K562 treated with DMSO at 1 percent for 12 hours (cell line): Measurements from ENCODE around the gene NPW. TPM values are rescaled to one million over a fixed set of nuclear protein-coding genes. Genes with fewer than 3 reads are reported as not detected.

Source experiments
- total RNA-seq: library from RNA; unstranded; fragments of 300-600 nt; gene quantifications from 2 replicates; pipeline ENCODE4 v1.2.3, GENCODE V29; 2022; ENCODE audit not compliant: insufficient read depth

NPW gene
- 1.8 and 4.4 TPM in 2 replicates for total RNA-seq

DNA sequence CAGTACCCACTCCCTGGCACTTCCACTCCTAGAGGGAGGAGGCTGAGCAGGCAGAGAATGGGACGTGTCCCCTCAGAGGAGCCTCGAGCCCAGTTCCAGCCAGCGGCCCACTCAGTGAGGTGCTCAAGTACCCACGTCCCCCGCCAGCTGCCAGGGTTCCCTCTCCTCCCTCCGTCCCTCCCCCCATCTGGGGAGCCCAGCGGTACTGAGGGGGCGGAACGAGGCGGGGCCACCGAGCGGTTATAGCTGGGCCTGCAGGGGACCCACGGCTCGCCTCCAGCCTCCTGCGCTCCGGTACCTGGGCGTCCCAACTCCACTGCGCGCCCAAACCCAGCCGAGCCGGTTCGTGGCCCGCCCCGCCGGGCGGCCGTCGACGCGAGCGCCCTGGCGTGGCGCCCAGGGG, at the start of gene NPW:
NPW (plus strand) TSS at position 268 of the 403 bp plus-strand sequence.

DNA sequence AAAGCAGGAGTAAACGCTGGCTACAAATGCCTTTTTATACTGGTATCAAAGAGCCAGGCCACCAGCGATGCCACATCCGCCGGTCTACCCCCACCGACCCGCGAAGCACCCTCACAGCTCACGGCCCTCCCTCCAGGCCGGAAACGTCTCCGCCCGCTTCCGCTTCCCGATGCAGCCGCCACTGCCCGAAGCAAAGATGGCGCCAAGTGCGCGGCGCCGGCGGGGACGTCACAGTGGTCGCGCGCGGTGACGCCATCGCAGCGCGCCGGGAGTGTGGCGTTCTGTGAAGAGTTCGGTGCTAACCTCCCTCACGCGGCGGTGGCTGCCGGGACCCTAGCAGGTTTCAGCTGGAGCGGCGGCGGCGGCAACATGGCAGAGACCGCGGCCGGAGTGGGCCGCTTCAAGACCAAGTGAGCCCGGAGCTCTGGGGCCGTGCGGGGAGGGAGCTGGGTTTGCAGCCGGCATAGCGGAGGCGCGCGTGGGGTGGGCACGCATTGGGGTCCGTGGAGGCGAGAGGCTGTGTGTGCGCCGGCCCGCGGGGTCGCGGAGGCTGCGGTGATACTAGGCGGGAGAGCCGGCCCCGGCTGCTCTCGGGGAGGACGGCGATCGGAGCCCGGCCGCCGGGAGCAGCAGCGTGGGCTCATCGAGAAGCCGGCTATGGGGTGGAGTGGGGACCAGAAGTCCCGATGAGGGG, 47.6 kb upstream of the NPW start, which contains the start of gene TBL3:
TBL3 (plus strand) TSS at position 258 of the 694 bp plus-strand sequence; CDS start at position 370, 112 bp downstream.

GRCh38 chr16:1981398-1981836, 38.2 kb upstream of the NPW start, which contains the start of gene NOXO1:
Gene NOXO1, minus strand, starts transcription at chr16:1981469. Its CDS starts 290 bp downstream, at chr16:1981179.

DNA sequence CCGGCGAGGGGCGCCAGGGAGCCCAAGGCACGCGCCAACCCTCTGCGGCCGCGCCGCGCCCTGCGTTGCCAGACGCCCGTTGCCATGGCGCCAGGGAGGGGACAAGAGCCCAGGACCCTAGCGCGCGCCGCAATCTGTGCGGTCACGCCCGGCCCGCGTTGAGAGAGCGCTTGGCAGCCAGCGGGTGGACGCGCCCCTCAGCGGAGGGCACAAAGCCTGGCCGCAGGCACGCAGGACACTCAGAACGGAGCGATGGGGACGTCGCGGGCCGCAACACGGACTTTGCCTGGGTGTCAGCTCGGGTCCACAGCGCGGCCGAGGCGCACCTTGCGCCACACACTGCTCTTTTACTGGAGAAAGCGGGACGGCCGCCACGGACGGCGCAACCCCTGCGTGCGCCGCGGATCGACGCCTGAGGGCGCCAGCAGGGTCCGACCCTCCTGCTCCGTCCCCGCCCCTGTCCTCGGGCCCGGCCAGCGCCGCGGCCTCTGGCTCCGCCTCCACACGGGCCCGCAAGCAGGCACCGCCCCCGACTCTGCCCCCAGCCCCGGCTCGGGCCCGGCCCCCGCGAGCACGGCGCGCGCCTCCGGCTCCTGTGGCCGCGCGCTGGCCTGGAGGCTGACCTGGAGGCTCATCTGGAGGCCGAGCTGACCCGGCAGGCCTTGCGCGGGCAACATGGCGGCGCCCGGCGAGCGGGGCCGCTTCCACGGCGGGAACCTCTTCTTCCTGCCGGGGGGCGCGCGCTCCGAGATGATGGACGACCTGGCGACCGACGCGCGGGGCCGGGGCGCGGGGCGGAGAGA, 35.8 kb upstream of the NPW start, which contains the start of gene GFER:
GFER (plus strand) TSS at position 650 of the 803 bp plus-strand sequence; CDS start at position 676, 26 bp downstream.

GRCh38 chr16:1989209-1990100, 30.1 kb upstream of the NPW start, which contains the start of gene SYNGR3:
Gene SYNGR3, plus strand, starts transcription at chr16:1989970. Its CDS starts 133 bp downstream, at chr16:1990103.

DNA sequence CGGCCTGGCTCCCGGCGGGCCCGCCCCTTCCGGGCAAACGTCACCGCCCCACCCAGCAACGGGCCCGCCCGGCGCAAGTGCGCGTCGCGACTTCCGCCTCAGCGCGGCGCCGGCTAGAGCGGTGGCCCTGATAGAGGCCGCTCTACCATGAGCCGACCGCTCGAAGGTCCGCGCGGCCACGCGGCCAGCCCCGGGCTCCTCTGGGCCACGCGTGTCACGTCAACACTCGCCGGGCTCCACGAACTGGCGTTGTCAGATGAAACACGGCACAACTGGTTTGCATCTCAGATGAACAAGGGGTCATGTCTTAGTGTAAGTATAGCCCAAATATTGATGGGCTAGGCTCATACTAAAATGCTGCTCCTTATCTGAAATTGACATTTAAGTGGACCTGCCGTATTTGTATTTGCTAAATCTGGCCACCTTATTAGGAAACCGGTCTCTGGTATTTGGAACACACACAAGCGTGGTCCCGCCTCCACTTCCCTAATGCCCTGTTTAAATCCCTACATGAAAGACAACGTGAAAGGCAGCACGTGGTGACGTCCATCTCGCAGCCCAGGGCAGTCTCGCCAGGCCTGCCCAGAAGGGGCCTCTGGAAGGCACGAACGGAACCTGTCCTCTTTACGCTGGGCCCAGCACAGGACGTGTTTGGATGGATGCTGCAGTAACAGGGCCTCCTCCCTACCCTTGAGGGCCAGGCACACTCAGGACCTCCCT, 9.6 kb upstream of the NPW start, which contains the start of gene ZNF598:
ZNF598 (minus strand) TSS at position 31 of the 720 bp plus-strand sequence.

GRCh38 chr16:2026461-2027023, 7.0 kb downstream of the NPW start, which contains the start of gene NHERF2:
Gene NHERF2, plus strand, starts transcription at chr16:2026902. Its CDS starts 104 bp downstream, at chr16:2027006.

GRCh38 chr16:2047330-2048115, 27.9 kb downstream of the NPW start, which contains the start of the genes NTHL1 and TSC2:
Gene NTHL1, minus strand, starts transcription at chr16:2047834. Its CDS starts 11 bp downstream, at chr16:2047823.
Gene TSC2, plus strand, starts transcription at chr16:2047985. Its CDS starts 631 bp downstream, at chr16:2048616.

Other genes starting within 250 kb of the NPW start
- gene NME3, start 248.2 kb upstream of the NPW start, total RNA-seq, result 55.4 and 83.8 TPM in 2 replicates
- 3.5 and 11.1 TPM in 2 replicates for gene EME2, start 247.0 kb upstream of the NPW start, total RNA-seq
- gene MRPS34, start 246.7 kb upstream of the NPW start, total RNA-seq, result 170 and 217 TPM in 2 replicates
- 80.4 and 89.8 TPM in 2 replicates for gene SPSB3, start 237.2 kb upstream of the NPW start, total RNA-seq
- gene NUBP2, start 236.8 kb upstream of the NPW start, total RNA-seq, result 119 and 185 TPM in 2 replicates
- 0.51 TPM in 1 of 2 replicates, not detected in the other for gene IGFALS, start 226.1 kb upstream of the NPW start, total RNA-seq
- gene HAGH, start 193.0 kb upstream of the NPW start, total RNA-seq, result 87.9 and 95.5 TPM in 2 replicates
- gene FAHD1, start 192.6 kb upstream of the NPW start, total RNA-seq, result 22.3 and 24.5 TPM in 2 replicates
- 35.2 and 61.4 TPM in 2 replicates for gene MEIOB, start 147.6 kb upstream of the NPW start, total RNA-seq
- gene HS3ST6, start 101.4 kb upstream of the NPW start, total RNA-seq, result not detected in 2 replicates
- 142 and 157 TPM in 2 replicates for gene MSRB1, start 76.6 kb upstream of the NPW start, total RNA-seq
- not detected in 2 replicates for gene RPL3L, start 65.1 kb upstream of the NPW start, total RNA-seq
- 209 and 233 TPM in 2 replicates for gene NDUFB10, start 60.2 kb upstream of the NPW start, total RNA-seq
- gene RPS2, start 55.0 kb upstream of the NPW start, total RNA-seq, result 6,317 and 9,099 TPM in 2 replicates
- 1.3 TPM in 1 of 2 replicates, not detected in the other for gene RNF151, start 52.9 kb upstream of the NPW start, total RNA-seq
- 37.2 and 53.2 TPM in 2 replicates for gene TBL3, start 47.7 kb upstream of the NPW start, total RNA-seq
- 0.89 TPM in 1 of 2 replicates, not detected in the other for gene NOXO1, start 38.3 kb upstream of the NPW start, total RNA-seq
- 46.5 and 60.5 TPM in 2 replicates for gene GFER, start 35.6 kb upstream of the NPW start, total RNA-seq
- gene SYNGR3, start 29.8 kb upstream of the NPW start, total RNA-seq, result 24.1 and 36.4 TPM in 2 replicates
- 71.6 and 98.5 TPM in 2 replicates for gene ZNF598, start 10.0 kb upstream of the NPW start, total RNA-seq
- gene NHERF2, start 7.1 kb downstream of the NPW start, total RNA-seq, result 16.0 and 31.4 TPM in 2 replicates
- 17.7 and 38.6 TPM in 2 replicates for gene NTHL1, start 28.0 kb downstream of the NPW start, total RNA-seq
- gene TSC2, start 28.2 kb downstream of the NPW start, total RNA-seq, result 37.3 and 67.9 TPM in 2 replicates
- gene PKD1, start 116.1 kb downstream of the NPW start, total RNA-seq, result 55.0 and 106 TPM in 2 replicates
- 1.5 and 6.2 TPM in 2 replicates for gene RAB26, start 128.8 kb downstream of the NPW start, total RNA-seq
- 69.7 and 97.4 TPM in 2 replicates for gene TRAF7, start 136.0 kb downstream of the NPW start, total RNA-seq
- gene CASKIN1, start 176.8 kb downstream of the NPW start, total RNA-seq, result 1.6 and 3.2 TPM in 2 replicates
- gene MLST8, start 185.7 kb downstream of the NPW start, total RNA-seq, result 57.4 and 63.7 TPM in 2 replicates
- gene BRICD5, start 191.1 kb downstream of the NPW start, total RNA-seq, result 10.4 and 37.8 TPM in 2 replicates
- gene PGP, start 195.1 kb downstream of the NPW start, total RNA-seq, result 60.1 and 77.5 TPM in 2 replicates
- 30.1 and 43.9 TPM in 2 replicates for gene E4F1, start 203.8 kb downstream of the NPW start, total RNA-seq
- 3.0 and 4.9 TPM in 2 replicates for gene DNASE1L2, start 216.7 kb downstream of the NPW start, total RNA-seq
- gene ECI1, start 231.8 kb downstream of the NPW start, total RNA-seq, result 331 and 485 TPM in 2 replicates
- gene RNPS1, start 248.3 kb downstream of the NPW start, total RNA-seq, result 150 and 267 TPM in 2 replicates